T-helper 1 cell treated with Interleukin-12 subunit alpha and Interleukin-12 subunit beta and Interleukin-4 antibody, amounts not matched to agents 30 ng/mL and 1 ng/mL, for 36 hours (primary cell): ENCODE results near the gene OLAH. TPM values are rescaled to one million over a fixed set of nuclear protein-coding genes. Genes with fewer than 3 reads are reported as not detected.

Source experiments
- total RNA-seq: library from RNA; stranded (reverse); gene quantifications from 2 replicates; pipeline ENCODE4 v1.2.3, GENCODE V29; 2022

Gene OLAH
- total RNA-seq, 1 donor from 2014 or later, result 2.9 TPM

Other genes starting within 250 kb of the OLAH start
- 0.88 and 1.3 TPM in 2 replicates for gene CDNF, start 205.9 kb upstream of the OLAH start, total RNA-seq
- 23.2 and 23.8 TPM in 2 replicates for gene HSPA14, start 205.6 kb upstream of the OLAH start, total RNA-seq
- 21.9 and 23.0 TPM in 2 replicates for gene MSANTD7, start 205.6 kb upstream of the OLAH start, total RNA-seq
- gene SUV39H2, start 165.1 kb upstream of the OLAH start, total RNA-seq, result 19.4 and 26.8 TPM in 2 replicates
- 34.3 and 36.7 TPM in 2 replicates for gene DCLRE1C, start 89.8 kb upstream of the OLAH start, total RNA-seq
- gene MEIG1, start 84.6 kb upstream of the OLAH start, total RNA-seq, result not detected in 2 replicates
- 1.5 and 1.6 TPM in 2 replicates for gene ACBD7, start 44.8 kb downstream of the OLAH start, total RNA-seq
- gene RPP38, start 53.4 kb downstream of the OLAH start, total RNA-seq, result 17.0 and 18.2 TPM in 2 replicates
- 22.0 and 22.7 TPM in 2 replicates for gene NMT2, start 124.8 kb downstream of the OLAH start, total RNA-seq